ENCODE results near the gene NPR1.

DNA sequence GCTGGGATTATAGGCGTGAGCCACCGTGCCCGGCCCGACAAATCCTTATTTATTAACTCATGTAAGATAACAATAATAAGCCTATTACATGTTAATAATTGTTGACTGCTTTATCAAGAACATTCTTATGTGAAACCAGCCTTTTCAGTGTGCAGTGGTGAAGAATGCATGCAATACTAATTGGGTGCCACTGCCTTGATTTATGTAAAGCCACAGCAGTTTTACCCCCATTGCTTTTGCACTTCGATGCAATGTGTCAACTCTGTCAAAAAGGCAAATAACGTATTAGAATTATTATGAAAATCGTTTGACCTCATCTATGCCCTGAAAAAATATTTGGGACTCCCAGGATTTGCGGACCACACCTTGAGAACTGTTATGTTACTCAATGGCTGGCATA, 18.3 kb downstream of the NPR1 start:
- TF ChIP-seq POLR2A (IDR thresholded peaks at IDR 0.05), result no peak
- TF ChIP-seq, protein P1, sequence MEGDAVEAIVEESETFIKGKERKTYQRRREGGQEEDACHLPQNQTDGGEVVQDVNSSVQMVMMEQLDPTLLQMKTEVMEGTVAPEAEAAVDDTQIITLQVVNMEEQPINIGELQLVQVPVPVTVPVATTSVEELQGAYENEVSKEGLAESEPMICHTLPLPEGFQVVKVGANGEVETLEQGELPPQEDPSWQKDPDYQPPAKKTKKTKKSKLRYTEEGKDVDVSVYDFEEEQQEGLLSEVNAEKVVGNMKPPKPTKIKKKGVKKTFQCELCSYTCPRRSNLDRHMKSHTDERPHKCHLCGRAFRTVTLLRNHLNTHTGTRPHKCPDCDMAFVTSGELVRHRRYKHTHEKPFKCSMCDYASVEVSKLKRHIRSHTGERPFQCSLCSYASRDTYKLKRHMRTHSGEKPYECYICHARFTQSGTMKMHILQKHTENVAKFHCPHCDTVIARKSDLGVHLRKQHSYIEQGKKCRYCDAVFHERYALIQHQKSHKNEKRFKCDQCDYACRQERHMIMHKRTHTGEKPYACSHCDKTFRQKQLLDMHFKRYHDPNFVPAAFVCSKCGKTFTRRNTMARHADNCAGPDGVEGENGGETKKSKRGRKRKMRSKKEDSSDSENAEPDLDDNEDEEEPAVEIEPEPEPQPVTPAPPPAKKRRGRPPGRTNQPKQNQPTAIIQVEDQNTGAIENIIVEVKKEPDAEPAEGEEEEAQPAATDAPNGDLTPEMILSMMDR (IDR thresholded peaks at IDR 0.05), result no peak
